HepG2 (cell line): ENCODE measurements around the gene CLCA2. TPM values are rescaled to one million over a fixed set of nuclear protein-coding genes. Genes with fewer than 3 reads are reported as not detected.

ENCODE experiments used
- ATAC-seq: fragments of 200-7000 bp; cut with Tn5 transposase; 3 replicates; pipeline ENCODE4 v1.9.1; 2020; ENCODE audit warnings: mild to moderate bottlenecking, moderate library complexity
- BruUV-seq: library from RNA; stranded (reverse); fragments of 400-500 nt; replicated peaks from 2 replicates; lab custom pipeline; 2021; lab: Mats Ljungman, UMichigan
- CTCF ChIA-PET: fragments of 300-600 bp; formaldehyde crosslinking; extraction: SDS; loops from one replicate; lab custom pipeline; 2021; ENCODE audit warnings: low total read pairs, inconsistent platforms, low intra/inter-chr PET ratio; lab: Yijun Ruan, JAX
- POLR2A ChIA-PET: fragments of 350-600 bp; sonication (Branson Sonifier 250); formaldehyde crosslinking; loops from one replicate; lab custom pipeline; 2020; ENCODE audit warnings: antibody characterized with exemption, inconsistent platforms; lab: Yijun Ruan, JAX
- DNase-seq: peaks from one replicate; pipeline ENCODE4 v3.0.0-alpha.2; 2015; ENCODE audit warnings: low spot score
- FAIRE-seq: peaks from 3 replicates; lab custom pipeline; 2011; peaks lifted over from hg19 to GRCh38; lab: Jason Lieb, UNC
- H2AFZ ChIP-seq: one replicate; pipeline ENCODE4 v1.6.1; 2011; ENCODE audit warnings: low read length, inconsistent platforms
- H3K27ac ChIP-seq: fragments of 300-600 bp; 3 replicates; pipeline ENCODE4 v1.8.0; 2011; ENCODE audit warnings: mixed run types, mild to moderate bottlenecking, mixed read lengths, low read length, inconsistent platforms; ENCODE audit not compliant: insufficient read depth; ENCODE audit errors: extremely low read length
- H3K27me3 ChIP-seq, 2 experiments: fragments of 200-600 bp in 1 of 2; 2 replicates in 1 of 2; 3 replicates in 1 of 2; pipeline versions ENCODE4 v1.6.0 to v1.8.0; 2011; ENCODE audit warnings: low read length in 2 of 2, mild to moderate bottlenecking in 2 of 2, moderate library complexity in 2 of 2, inconsistent platforms in 1 of 2; ENCODE audit not compliant: insufficient read depth in 2 of 2, control insufficient read depth in 1 of 2
- H3K36me3 ChIP-seq, 2 experiments: fragments of 200-600 bp in 1 of 2; replicated peaks in 1 of 2; 2 replicates in 1 of 2; 3 replicates in 1 of 2; pipeline versions ENCODE4 v1.5.1 to v1.8.0; 2011; ENCODE audit warnings: low read length in 2 of 2, inconsistent platforms in 1 of 2; ENCODE audit not compliant: insufficient read depth in 2 of 2, control insufficient read depth in 1 of 2
- H3K4me1 ChIP-seq: 2 replicates; pipeline ENCODE4 v1.5.1; 2012; ENCODE audit warnings: low read length, inconsistent platforms; ENCODE audit not compliant: insufficient read depth
- H3K4me2 ChIP-seq: 2 replicates; pipeline ENCODE4 v1.6.0; 2011; ENCODE audit warnings: low read depth, low read length, inconsistent platforms
- H3K4me3 ChIP-seq, 3 experiments: fragments of 200-600 bp in 1 of 3; sonication (generic), shearing (Covaris generic) in 1 of 3; replicated peaks in 1 of 3; 2 replicates each; pipeline ENCODE4 v1.5.1; 2011 to 2016; ENCODE audit warnings: low read length in 3 of 3, inconsistent platforms in 2 of 3, low read depth in 2 of 3, mild to moderate bottlenecking in 2 of 3, control low read depth in 1 of 3, mixed read lengths in 1 of 3; ENCODE audit not compliant: insufficient read depth in 1 of 3
- H3K79me2 ChIP-seq: one replicate; pipeline ENCODE4 v1.6.1; 2011; ENCODE audit warnings: low read length, inconsistent platforms; ENCODE audit not compliant: insufficient read depth
- H3K9ac ChIP-seq: 2 replicates; pipeline ENCODE4 v1.6.0; 2011; ENCODE audit warnings: mild to moderate bottlenecking, low read depth, low read length, inconsistent platforms; ENCODE audit not compliant: insufficient read depth
- H3K9me3 ChIP-seq: 2 replicates; pipeline ENCODE4 v1.5.1; 2012; ENCODE audit warnings: mild to moderate bottlenecking, low read length
- H4K20me1 ChIP-seq: 2 replicates; pipeline ENCODE4 v1.6.0; 2011; ENCODE audit warnings: inconsistent platforms, mild to moderate bottlenecking, low read length, moderate library complexity; ENCODE audit not compliant: insufficient read depth
- ARNTL ChIP-seq: sonication (generic); formaldehyde crosslinking; IDR thresholded peaks from 2 replicates; pipeline ENCODE4 v1.4.0; 2020; ENCODE audit warnings: mild to moderate bottlenecking, missing genetic modification reagents
- GFI1 ChIP-seq: sonication (generic); formaldehyde crosslinking; IDR thresholded peaks from 2 replicates; pipeline ENCODE4 v1.5.0; 2020; ENCODE audit warnings: missing genetic modification reagents, mild to moderate bottlenecking, borderline replicate concordance
- KMT2A ChIP-seq: sonication (generic); formaldehyde crosslinking; IDR thresholded peaks from 2 replicates; pipeline ENCODE4 v1.4.0; 2020; ENCODE audit warnings: missing genetic modification reagents
- PHF5A ChIP-seq: IDR thresholded peaks from one replicate; pipeline ENCODE4 v1.6.1; 2018; ENCODE audit warnings: low read depth, missing genetic modification reagents; ENCODE audit not compliant: unreplicated experiment
- PITX1 ChIP-seq: sonication (generic); formaldehyde crosslinking; IDR thresholded peaks from 2 replicates; pipeline ENCODE4 v1.5.1; 2020; ENCODE audit warnings: mild to moderate bottlenecking, missing genetic modification reagents
- ZMYM4 ChIP-seq: sonication (generic); formaldehyde crosslinking; IDR thresholded peaks from 2 replicates; pipeline ENCODE4 v1.8.1; 2023; ENCODE audit warnings: mild to moderate bottlenecking, missing genetic modification reagents
- ZNF160 ChIP-seq: sonication (generic); formaldehyde crosslinking; IDR thresholded peaks from 2 replicates; pipeline ENCODE4 v1.8.0; 2022; ENCODE audit warnings: mild to moderate bottlenecking, inconsistent platforms, missing genetic modification reagents
- ZNF251 ChIP-seq: sonication (generic); formaldehyde crosslinking; IDR thresholded peaks from 2 replicates; pipeline ENCODE4 v1.9.0; 2021; ENCODE audit warnings: mild to moderate bottlenecking, missing genetic modification reagents
- ZNF549 ChIP-seq: sonication (generic); formaldehyde crosslinking; IDR thresholded peaks from 2 replicates; pipeline ENCODE4 v1.5.0; 2020; ENCODE audit warnings: missing genetic modification reagents
- ZNF589 ChIP-seq: sonication (generic); formaldehyde crosslinking; conservative IDR thresholded peaks from 2 replicates; pipeline ENCODE4 v1.8.0; 2022; ENCODE audit warnings: mild to moderate bottlenecking, moderate library complexity, missing genetic modification reagents
- ZNF83 ChIP-seq: sonication (generic); formaldehyde crosslinking; IDR thresholded peaks from 2 replicates; pipeline ENCODE4 v1.4.0; 2020; ENCODE audit warnings: missing genetic modification reagents, mild to moderate bottlenecking, borderline replicate concordance
- WGBS: methylation state at CpG from one replicate; pipeline ENCODE4 v1.1.6; 2017; ENCODE audit warnings: low lambda C conversion rate; 5-methylcytosine and 5-hydroxymethylcytosine counted together
- in situ Hi-C: cut with HindIII; loops from 2 replicates; pipeline ENCODE4 v1.10.0; 2017; ENCODE audit warnings: low pct_unique_long_range_greater_than_20kb; ENCODE audit not compliant: extremely low pct_ligation_motif_present
- intact Hi-C: fragments of 100-400 bp; cut with micrococcal nuclease; formaldehyde crosslinking; loops from one replicate; pipeline ENCODE4 v1.10.0; 2022; ENCODE audit not compliant: unreplicated experiment
- polyA plus RNA-seq, 8 experiments: library from polyadenylated mRNA; depleted of rRNA in 3 of 8; stranded (reverse) in 7 of 8; unstranded in 1 of 8; fragments of >200 nt; fragmentation: Illumina TruSeq in 4 of 8; extraction: Trizol in 4 of 8; gene quantifications; 2 replicates each; pipeline versions ENCODE4 v1.2.1 to v1.2.3, GENCODE V29; 2011 to 2016; ENCODE audit warnings: low read depth in 4 of 8, missing spikeins in 1 of 8, mixed read lengths in 1 of 8; ENCODE audit not compliant: insufficient read depth in 1 of 8
- total RNA-seq, 5 experiments: library from RNA; depleted of rRNA; stranded (reverse); fragments of >200 nt; fragmentation: Illumina TruSeq; extraction: Trizol; gene quantifications; 2 replicates each; pipeline ENCODE4 v1.2.3, GENCODE V29; 2016; ENCODE audit warnings: low read depth in 1 of 5
- TF ChIP-seq, protein P1 (sequence below): sonication (generic); formaldehyde crosslinking; IDR thresholded peaks from 2 replicates; pipeline ENCODE4 v1.4.0; 2020; ENCODE audit warnings: missing genetic modification reagents
- TF ChIP-seq, protein P2 (sequence below): sonication (generic); formaldehyde crosslinking; IDR thresholded peaks from 2 replicates; pipeline ENCODE4 v1.4.0; 2020; ENCODE audit warnings: missing genetic modification reagents
- TF ChIP-seq, protein P3 (sequence below): sonication (generic); formaldehyde crosslinking; IDR thresholded peaks from 2 replicates; pipeline ENCODE4 v1.8.0; 2022; ENCODE audit warnings: mild to moderate bottlenecking, missing genetic modification reagents, moderate library complexity
- TF ChIP-seq, protein P4 (sequence below): sonication (generic); formaldehyde crosslinking; IDR thresholded peaks from 2 replicates; pipeline ENCODE4 v1.9.0; 2021; ENCODE audit warnings: mild to moderate bottlenecking, missing genetic modification reagents

Gene CLCA2
- total and polyA plus RNA-seq, 2 of the 13 experiments (the other 11 are each of a cell fraction or from before 2014, with no cell fraction given), result not detected

DNA sequence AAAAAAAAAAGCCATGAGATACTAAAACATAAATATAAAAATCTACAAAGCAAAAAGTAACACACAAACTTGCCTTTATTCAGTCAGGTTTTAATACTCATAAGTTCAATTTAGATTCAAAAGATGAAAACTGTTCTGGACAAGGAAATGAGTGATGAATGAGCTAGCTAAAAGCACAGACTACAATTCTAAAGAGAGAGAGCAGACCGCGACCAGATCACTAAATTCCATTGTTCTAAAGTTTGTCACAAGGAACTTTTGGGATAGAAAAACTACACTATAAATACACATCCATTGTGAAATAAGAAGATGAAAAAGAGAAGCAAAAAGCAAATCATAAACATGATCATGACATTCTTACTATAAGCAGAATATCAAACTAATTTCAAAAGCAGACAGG is 29.6 kb upstream of the CLCA2 start:
- no peak overlapping the region for H3K27ac ChIP-seq
- no peak overlapping the region for H3K4me2 ChIP-seq
- H3K9ac ChIP-seq, result no peak overlapping the region
- no TSS peak for BruUV-seq
- in situ Hi-C loops (no loop called here), intact Hi-C loops (no loop called here)
- H3K79me2 ChIP-seq, result no peaks in the 10 kb centered on the region
- no peak overlapping the region for H2AFZ ChIP-seq
- WGBS, result 96% methylated on average over 2 of the region's 2 CpGs
- no peak for ATAC-seq
- no peak overlapping the region for H3K4me3 ChIP-seq
- FAIRE-seq, result no peak
- ChIA-PET POLR2A (no interaction called here), CTCF (no interaction called here)
- H3K9me3 ChIP-seq, result no peaks in the 10 kb centered on the region
- no peaks in the 10 kb centered on the region for H3K36me3 ChIP-seq
- H4K20me1 ChIP-seq, result no peaks in the 10 kb centered on the region
- no peak for DNase-seq
- H3K27me3 ChIP-seq, result peaks cover 0 to 7% of the 10 kb centered on the region in 2 experiments; a peak in 3 of 5 replicates
- H3K4me1 ChIP-seq, result no peaks in the 10 kb centered on the region
- TF ChIP-seq ZNF160 (CRISPR knock-in tag), result no peak
- TF ChIP-seq, protein P1, sequence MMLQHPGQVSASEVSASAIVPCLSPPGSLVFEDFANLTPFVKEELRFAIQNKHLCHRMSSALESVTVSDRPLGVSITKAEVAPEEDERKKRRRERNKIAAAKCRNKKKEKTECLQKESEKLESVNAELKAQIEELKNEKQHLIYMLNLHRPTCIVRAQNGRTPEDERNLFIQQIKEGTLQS (CRISPR knock-in tag), result no peak
- no peak for TF ChIP-seq ARNTL
- TF ChIP-seq, protein P2, sequence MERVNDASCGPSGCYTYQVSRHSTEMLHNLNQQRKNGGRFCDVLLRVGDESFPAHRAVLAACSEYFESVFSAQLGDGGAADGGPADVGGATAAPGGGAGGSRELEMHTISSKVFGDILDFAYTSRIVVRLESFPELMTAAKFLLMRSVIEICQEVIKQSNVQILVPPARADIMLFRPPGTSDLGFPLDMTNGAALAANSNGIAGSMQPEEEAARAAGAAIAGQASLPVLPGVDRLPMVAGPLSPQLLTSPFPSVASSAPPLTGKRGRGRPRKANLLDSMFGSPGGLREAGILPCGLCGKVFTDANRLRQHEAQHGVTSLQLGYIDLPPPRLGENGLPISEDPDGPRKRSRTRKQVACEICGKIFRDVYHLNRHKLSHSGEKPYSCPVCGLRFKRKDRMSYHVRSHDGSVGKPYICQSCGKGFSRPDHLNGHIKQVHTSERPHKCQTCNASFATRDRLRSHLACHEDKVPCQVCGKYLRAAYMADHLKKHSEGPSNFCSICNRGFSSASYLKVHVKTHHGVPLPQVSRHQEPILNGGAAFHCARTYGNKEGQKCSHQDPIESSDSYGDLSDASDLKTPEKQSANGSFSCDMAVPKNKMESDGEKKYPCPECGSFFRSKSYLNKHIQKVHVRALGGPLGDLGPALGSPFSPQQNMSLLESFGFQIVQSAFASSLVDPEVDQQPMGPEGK, result no peak
- TF ChIP-seq PHF5A, result no peak
- no peak for TF ChIP-seq ZNF589 (CRISPR knock-in tag)
- TF ChIP-seq, protein P3, sequence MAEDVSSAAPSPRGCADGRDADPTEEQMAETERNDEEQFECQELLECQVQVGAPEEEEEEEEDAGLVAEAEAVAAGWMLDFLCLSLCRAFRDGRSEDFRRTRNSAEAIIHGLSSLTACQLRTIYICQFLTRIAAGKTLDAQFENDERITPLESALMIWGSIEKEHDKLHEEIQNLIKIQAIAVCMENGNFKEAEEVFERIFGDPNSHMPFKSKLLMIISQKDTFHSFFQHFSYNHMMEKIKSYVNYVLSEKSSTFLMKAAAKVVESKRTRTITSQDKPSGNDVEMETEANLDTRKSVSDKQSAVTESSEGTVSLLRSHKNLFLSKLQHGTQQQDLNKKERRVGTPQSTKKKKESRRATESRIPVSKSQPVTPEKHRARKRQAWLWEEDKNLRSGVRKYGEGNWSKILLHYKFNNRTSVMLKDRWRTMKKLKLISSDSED, result no peak
- TF ChIP-seq ZNF83 (CRISPR knock-in tag), result no peak
- TF ChIP-seq, protein P4, sequence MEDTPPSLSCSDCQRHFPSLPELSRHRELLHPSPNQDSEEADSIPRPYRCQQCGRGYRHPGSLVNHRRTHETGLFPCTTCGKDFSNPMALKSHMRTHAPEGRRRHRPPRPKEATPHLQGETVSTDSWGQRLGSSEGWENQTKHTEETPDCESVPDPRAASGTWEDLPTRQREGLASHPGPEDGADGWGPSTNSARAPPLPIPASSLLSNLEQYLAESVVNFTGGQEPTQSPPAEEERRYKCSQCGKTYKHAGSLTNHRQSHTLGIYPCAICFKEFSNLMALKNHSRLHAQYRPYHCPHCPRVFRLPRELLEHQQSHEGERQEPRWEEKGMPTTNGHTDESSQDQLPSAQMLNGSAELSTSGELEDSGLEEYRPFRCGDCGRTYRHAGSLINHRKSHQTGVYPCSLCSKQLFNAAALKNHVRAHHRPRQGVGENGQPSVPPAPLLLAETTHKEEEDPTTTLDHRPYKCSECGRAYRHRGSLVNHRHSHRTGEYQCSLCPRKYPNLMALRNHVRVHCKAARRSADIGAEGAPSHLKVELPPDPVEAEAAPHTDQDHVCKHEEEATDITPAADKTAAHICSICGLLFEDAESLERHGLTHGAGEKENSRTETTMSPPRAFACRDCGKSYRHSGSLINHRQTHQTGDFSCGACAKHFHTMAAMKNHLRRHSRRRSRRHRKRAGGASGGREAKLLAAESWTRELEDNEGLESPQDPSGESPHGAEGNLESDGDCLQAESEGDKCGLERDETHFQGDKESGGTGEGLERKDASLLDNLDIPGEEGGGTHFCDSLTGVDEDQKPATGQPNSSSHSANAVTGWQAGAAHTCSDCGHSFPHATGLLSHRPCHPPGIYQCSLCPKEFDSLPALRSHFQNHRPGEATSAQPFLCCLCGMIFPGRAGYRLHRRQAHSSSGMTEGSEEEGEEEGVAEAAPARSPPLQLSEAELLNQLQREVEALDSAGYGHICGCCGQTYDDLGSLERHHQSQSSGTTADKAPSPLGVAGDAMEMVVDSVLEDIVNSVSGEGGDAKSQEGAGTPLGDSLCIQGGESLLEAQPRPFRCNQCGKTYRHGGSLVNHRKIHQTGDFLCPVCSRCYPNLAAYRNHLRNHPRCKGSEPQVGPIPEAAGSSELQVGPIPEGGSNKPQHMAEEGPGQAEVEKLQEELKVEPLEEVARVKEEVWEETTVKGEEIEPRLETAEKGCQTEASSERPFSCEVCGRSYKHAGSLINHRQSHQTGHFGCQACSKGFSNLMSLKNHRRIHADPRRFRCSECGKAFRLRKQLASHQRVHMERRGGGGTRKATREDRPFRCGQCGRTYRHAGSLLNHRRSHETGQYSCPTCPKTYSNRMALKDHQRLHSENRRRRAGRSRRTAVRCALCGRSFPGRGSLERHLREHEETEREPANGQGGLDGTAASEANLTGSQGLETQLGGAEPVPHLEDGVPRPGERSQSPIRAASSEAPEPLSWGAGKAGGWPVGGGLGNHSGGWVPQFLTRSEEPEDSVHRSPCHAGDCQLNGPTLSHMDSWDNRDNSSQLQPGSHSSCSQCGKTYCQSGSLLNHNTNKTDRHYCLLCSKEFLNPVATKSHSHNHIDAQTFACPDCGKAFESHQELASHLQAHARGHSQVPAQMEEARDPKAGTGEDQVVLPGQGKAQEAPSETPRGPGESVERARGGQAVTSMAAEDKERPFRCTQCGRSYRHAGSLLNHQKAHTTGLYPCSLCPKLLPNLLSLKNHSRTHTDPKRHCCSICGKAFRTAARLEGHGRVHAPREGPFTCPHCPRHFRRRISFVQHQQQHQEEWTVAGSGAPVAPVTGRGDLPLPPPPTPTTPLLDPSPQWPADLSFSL (CRISPR knock-in tag), result no peak
- TF ChIP-seq ZNF251 (CRISPR knock-in tag), result no peak
- TF ChIP-seq GFI1, result no peak
- no peak for TF ChIP-seq PITX1 (CRISPR knock-in tag)
- no peak for TF ChIP-seq ZNF549 (CRISPR knock-in tag)
- TF ChIP-seq ZMYM4 (CRISPR knock-in tag), result no peak
- TF ChIP-seq KMT2A (CRISPR knock-in tag), result no peak
